ENCODE results near the gene HSD17B14. TPM values are rescaled to one million over a fixed set of nuclear protein-coding genes. Genes with fewer than 3 reads are reported as not detected.

Gene HSD17B14
- polyA plus RNA-seq, 1 of the 3 experiments (the other 2 are of a cell fraction) = 29.7 TPM

DNA sequence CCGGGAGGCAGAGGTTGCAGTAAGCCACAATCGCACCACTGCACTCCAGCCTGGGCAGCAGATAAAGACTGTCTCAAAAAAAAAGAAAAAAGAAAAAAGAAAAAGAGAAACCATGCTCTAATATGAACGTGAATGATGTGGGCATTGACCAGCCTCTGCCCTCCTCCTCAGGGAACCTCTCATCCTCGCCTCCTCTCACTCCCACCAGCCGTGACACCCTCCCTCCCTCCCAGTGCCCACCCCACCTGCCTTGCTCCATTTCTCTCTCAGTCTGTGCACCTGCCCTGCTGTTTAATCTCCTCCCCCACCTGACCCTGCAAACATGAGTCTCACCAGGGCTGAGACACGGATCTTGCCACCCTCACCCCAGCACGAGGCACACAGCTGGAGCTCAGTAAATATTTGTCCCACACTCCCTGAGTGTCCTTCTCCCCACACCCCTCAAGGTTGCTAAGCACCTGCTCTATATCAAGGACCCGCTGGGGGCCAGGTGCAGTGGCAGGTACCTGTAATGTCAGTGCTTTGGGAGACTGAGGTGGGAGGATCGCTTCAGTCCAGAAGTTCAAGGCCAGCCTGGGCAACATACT is 18.0 kb downstream of the HSD17B14 start (continued):
- TF ChIP-seq, protein P1, sequence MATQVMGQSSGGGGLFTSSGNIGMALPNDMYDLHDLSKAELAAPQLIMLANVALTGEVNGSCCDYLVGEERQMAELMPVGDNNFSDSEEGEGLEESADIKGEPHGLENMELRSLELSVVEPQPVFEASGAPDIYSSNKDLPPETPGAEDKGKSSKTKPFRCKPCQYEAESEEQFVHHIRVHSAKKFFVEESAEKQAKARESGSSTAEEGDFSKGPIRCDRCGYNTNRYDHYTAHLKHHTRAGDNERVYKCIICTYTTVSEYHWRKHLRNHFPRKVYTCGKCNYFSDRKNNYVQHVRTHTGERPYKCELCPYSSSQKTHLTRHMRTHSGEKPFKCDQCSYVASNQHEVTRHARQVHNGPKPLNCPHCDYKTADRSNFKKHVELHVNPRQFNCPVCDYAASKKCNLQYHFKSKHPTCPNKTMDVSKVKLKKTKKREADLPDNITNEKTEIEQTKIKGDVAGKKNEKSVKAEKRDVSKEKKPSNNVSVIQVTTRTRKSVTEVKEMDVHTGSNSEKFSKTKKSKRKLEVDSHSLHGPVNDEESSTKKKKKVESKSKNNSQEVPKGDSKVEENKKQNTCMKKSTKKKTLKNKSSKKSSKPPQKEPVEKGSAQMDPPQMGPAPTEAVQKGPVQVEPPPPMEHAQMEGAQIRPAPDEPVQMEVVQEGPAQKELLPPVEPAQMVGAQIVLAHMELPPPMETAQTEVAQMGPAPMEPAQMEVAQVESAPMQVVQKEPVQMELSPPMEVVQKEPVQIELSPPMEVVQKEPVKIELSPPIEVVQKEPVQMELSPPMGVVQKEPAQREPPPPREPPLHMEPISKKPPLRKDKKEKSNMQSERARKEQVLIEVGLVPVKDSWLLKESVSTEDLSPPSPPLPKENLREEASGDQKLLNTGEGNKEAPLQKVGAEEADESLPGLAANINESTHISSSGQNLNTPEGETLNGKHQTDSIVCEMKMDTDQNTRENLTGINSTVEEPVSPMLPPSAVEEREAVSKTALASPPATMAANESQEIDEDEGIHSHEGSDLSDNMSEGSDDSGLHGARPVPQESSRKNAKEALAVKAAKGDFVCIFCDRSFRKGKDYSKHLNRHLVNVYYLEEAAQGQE (IDR thresholded peaks at IDR 0.05; ENCODE audit: low read depth, low read length) = no peak
- TF ChIP-seq FOSL2 (IDR thresholded peaks at IDR 0.05; ENCODE audit: borderline replicate concordance, low read depth) (no peak), NFIC (IDR thresholded peaks at IDR 0.05; ENCODE audit: borderline replicate concordance) (no peak), GABPA (IDR thresholded peaks at IDR 0.05; ENCODE audit: low read depth) (no peak), RFX5 (IDR thresholded peaks at IDR 0.05; ENCODE audit: low read length) (no peak), SIN3A (IDR thresholded peaks at IDR 0.05; ENCODE audit: borderline replicate concordance, low read depth, low read length) (no peak), NRF1 (IDR thresholded peaks at IDR 0.05; ENCODE audit: low read depth, low read length) (no peak), FOXJ3 (CRISPR knock-in tag; IDR thresholded peaks at IDR 0.05) (no peak)
- TF ChIP-seq, protein P2, sequence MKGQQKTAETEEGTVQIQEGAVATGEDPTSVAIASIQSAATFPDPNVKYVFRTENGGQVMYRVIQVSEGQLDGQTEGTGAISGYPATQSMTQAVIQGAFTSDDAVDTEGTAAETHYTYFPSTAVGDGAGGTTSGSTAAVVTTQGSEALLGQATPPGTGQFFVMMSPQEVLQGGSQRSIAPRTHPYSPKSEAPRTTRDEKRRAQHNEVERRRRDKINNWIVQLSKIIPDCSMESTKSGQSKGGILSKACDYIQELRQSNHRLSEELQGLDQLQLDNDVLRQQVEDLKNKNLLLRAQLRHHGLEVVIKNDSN (IDR thresholded peaks at IDR 0.05; ENCODE audit: borderline replicate concordance, low read depth) = no peak

DNA sequence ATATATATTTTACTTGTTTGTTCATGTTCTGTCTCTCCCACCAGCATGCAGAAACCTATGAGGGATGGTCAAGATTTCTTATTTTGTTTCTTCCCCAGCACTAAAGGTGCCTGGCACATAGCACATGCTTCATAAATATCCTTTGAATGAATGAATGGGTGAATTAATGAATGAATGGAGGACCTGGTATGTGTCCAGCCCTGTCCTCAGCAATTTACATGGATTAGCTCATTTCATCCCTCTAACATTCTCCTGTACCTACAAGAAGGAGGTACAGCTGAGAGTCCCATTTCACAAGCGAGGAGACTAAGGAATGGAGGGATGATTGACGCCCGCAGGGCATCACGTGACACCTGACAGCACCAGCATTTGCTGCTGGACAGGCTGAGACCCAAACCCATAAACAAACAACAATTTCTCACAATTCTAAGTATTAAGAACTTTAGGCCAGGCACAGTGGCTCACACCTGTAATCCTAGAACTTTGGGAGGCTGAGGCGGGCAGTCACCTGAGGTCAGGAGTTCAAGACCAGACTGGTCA is 18.6 kb downstream of the HSD17B14 start:
- 94% methylated on average over 5 of the region's 5 CpGs for WGBS (ENCODE audit: low lambda C conversion rate)
- Histone ChIP-seq H3K9ac (no peak overlapping the region), H4K20me1 (ENCODE audit: insufficient read depth) (no peaks in the 10 kb centered on the region), H3K9me2 (no peaks in the 10 kb centered on the region), H3K79me2 (ENCODE audit: insufficient read depth) (no peaks in the 10 kb centered on the region), H3K4me2 (no peak overlapping the region), H2AFZ (ENCODE audit: low read depth) (no peak overlapping the region), H3F3A (replicated peaks; ENCODE audit: insufficient read depth) (no peaks in the 10 kb centered on the region), H3K27ac (ENCODE audit: low read depth in 2 of 2, low read length in 1 of 2) (no peak overlapping the region), H3K4me3 (ENCODE audit: low read depth in 2 of 2, low read length in 1 of 2) (no peak overlapping the region), H3K9me3 (no peaks in the 10 kb centered on the region), H3K36me3 (replicated peaks in 1 of 2; ENCODE audit: control insufficient read depth in 1 of 2, insufficient read depth in 2 of 2, low read length in 1 of 2) (no peaks in the 10 kb centered on the region), H3K4me1 (ENCODE audit: control insufficient read depth in 1 of 2, insufficient read depth in 2 of 2, low read depth in 1 of 2, low read length in 1 of 2) (peaks cover 0 to under 1% of the 10 kb centered on the region in 2 experiments; a peak in 1 of 4 replicates), H3K27me3 (ENCODE audit: insufficient read depth) (no peaks in the 10 kb centered on the region)
- no peak for DNase-seq
- CTCF ChIA-PET = interaction anchor here (1.8 kb wide), 1 partner anchor 22 kb away, joined by 5 read pairs; no protein-coding TSS in a partner anchor
- TF ChIP-seq MXI1 (IDR thresholded peaks at IDR 0.05; ENCODE audit: low read depth, low read length) (no peak), SIN3A (IDR thresholded peaks at IDR 0.05; ENCODE audit: borderline replicate concordance, low read depth, low read length) (no peak), TAF1 (IDR thresholded peaks at IDR 0.05; ENCODE audit: borderline replicate concordance, low read depth, low read length) (no peak), FOSL2 (IDR thresholded peaks at IDR 0.05; ENCODE audit: borderline replicate concordance, low read depth) (no peak), RCOR1 (IDR thresholded peaks at IDR 0.05; ENCODE audit: low read length) (no peak), GABPA (IDR thresholded peaks at IDR 0.05; ENCODE audit: low read depth) (no peak)
- TF ChIP-seq, protein P3, sequence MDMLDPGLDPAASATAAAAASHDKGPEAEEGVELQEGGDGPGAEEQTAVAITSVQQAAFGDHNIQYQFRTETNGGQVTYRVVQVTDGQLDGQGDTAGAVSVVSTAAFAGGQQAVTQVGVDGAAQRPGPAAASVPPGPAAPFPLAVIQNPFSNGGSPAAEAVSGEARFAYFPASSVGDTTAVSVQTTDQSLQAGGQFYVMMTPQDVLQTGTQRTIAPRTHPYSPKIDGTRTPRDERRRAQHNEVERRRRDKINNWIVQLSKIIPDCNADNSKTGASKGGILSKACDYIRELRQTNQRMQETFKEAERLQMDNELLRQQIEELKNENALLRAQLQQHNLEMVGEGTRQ (IDR thresholded peaks at IDR 0.05; ENCODE audit: borderline replicate concordance, low read depth, low read length) = no peak
- TF ChIP-seq, protein P2 (IDR thresholded peaks at IDR 0.05; ENCODE audit: borderline replicate concordance, low read depth) = no peak
- POLR2A ChIA-PET = no interaction called here
